ENCODE data around the gene TANGO2.

DNA sequence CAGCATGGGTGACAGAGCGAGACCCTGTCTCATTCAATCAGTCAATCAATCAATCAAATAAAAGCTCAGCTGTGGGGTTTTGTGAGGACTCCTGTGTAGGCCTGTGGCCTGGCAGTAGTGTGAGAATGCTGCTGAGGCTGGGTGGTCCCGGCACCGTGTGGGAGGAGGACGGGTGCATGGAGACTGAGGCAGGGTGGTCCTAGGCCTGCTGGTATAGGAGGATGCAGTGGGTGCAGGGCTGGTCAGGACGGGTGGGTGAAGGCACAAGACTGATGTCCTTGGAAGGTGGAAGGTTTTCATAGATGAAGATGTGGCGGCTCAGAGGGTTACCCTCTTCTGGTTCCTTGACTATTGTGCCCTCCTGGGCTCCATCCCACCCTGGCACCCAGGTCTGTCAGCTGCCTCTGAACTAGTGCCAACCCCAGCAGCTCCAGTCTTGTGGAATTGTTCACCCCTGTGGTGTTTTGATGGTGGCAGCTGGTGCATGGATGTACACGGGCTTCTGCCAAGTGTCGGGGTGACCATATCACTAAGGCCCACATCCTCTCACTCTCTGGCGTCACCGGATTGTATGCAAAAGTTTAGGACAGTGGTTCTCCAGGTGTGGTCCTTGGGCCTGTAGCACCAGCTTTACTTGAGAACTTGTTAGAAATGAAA, 23.7 kb downstream of the TANGO2 start:
- TF ChIP-seq ELF4 (IDR thresholded peaks at IDR 0.05) (no peak), SP1 (IDR thresholded peaks at IDR 0.05) (no peak), FOXK2 (IDR thresholded peaks at IDR 0.05) (no peak), TARDBP (IDR thresholded peaks at IDR 0.05) (no peak), ZNF384 (IDR thresholded peaks at IDR 0.05) (no peak), SUZ12 (IDR thresholded peaks at IDR 0.05) (no peak), FOXA1 (IDR thresholded peaks at IDR 0.05) (no peak), FOXM1 (IDR thresholded peaks at IDR 0.05; ENCODE audit: borderline replicate concordance) (no peak), NFRKB (IDR thresholded peaks at IDR 0.05) (no peak), L3MBTL2 (conservative IDR thresholded peaks at IDR 0.05) (no peak), BHLHE40 (IDR thresholded peaks at IDR 0.05; ENCODE audit: borderline replicate concordance) (no peak)
- TF ChIP-seq, protein P1, sequence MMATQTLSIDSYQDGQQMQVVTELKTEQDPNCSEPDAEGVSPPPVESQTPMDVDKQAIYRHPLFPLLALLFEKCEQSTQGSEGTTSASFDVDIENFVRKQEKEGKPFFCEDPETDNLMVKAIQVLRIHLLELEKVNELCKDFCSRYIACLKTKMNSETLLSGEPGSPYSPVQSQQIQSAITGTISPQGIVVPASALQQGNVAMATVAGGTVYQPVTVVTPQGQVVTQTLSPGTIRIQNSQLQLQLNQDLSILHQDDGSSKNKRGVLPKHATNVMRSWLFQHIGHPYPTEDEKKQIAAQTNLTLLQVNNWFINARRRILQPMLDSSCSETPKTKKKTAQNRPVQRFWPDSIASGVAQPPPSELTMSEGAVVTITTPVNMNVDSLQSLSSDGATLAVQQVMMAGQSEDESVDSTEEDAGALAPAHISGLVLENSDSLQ (IDR thresholded peaks at IDR 0.05) = no peak
